LNCaP clone FGC (cell line): ENCODE measurements around the gene PCTP.
A peak's percentile ranks its signal among the peaks of the same experiment; 100 is the strongest.

Experiments
- DNase-seq: peaks from one replicate; pipeline ENCODE4 v3.0.0-alpha.2; 2011; ENCODE audit warnings: low read depth
- H3K4me3 ChIP-seq: 2 replicates; pipeline ENCODE4 v1.5.1; 2011; ENCODE audit warnings: mild to moderate bottlenecking, low read depth, low read length, control low read depth
- CTCF ChIP-seq: IDR thresholded peaks from 2 replicates; pipeline ENCODE4 v1.5.1; 2012; ENCODE audit warnings: mild to moderate bottlenecking; ENCODE audit not compliant: control insufficient read depth, insufficient read depth; ENCODE audit errors: extremely low read depth

PCTP gene

GRCh38 chr17:55709440-55709839, 41.4 kb upstream of the PCTP start:
- no peak overlapping the region for H3K4me3 ChIP-seq
- TF ChIP-seq CTCF: no peak
- no peak for DNase-seq

GRCh38 chr17:55709984-55710383, 40.9 kb upstream of the PCTP start:
- H3K4me3 ChIP-seq: no peak overlapping the region
- no peak for TF ChIP-seq CTCF
- no peak for DNase-seq

GRCh38 chr17:55710410-55710809, 40.4 kb upstream of the PCTP start:
- H3K4me3 ChIP-seq: no peak overlapping the region
- no peak for TF ChIP-seq CTCF
- DNase-seq: no peak

- no peak overlapping the region for H3K4me3 ChIP-seq
- no peak for TF ChIP-seq CTCF
- no peak for DNase-seq
Measured at GRCh38 chr17:55710829-55711496, 39.9 kb upstream of the PCTP start.

- no peak for TF ChIP-seq CTCF
- DNase-seq: no peak
- H3K4me3 ChIP-seq: no peak overlapping the region
Measured at GRCh38 chr17:55717432-55717831, 33.4 kb upstream of the PCTP start.

GRCh38 chr17:55717898-55718735, 32.7 kb upstream of the PCTP start:
- DNase-seq: peak; percentile 57
- H3K4me3 ChIP-seq: no peak overlapping the region
- peak; percentile 71 for TF ChIP-seq CTCF
